HG03469 (cell line): ENCODE results near the gene LZTFL1.

ENCODE experiments used
- ATAC-seq: cut with Tn5 transposase; IDR thresholded peaks from one replicate; pipeline ENCODE4 v1.9.1; 2021; ENCODE audit warnings: mild to moderate bottlenecking, moderate library complexity, moderate number of reproducible peaks; ENCODE audit not compliant: unreplicated experiment

Gene LZTFL1

GRCh38 chr3:45787551-45787950 lies 54.4 kb downstream of the LZTFL1 start:
- no peak for ATAC-seq

- no peak for ATAC-seq
Observed at GRCh38 chr3:45786801-45787495, 55.0 kb downstream of the LZTFL1 start.

- ATAC-seq: no peak
Observed at GRCh38 chr3:45785605-45786150, 56.2 kb downstream of the LZTFL1 start.

GRCh38 chr3:45783667-45784066 lies 58.3 kb downstream of the LZTFL1 start:
- no peak for ATAC-seq

- no peak for ATAC-seq
Observed at GRCh38 chr3:45782381-45782780, 59.5 kb downstream of the LZTFL1 start.

GRCh38 chr3:45781841-45782240 lies 60.1 kb downstream of the LZTFL1 start:
- ATAC-seq: no peak

GRCh38 chr3:45781271-45781670 lies 60.6 kb downstream of the LZTFL1 start:
- no peak for ATAC-seq

- ATAC-seq: no peak
Observed at GRCh38 chr3:45779746-45780735, 61.9 kb downstream of the LZTFL1 start.

GRCh38 chr3:45778761-45779201 lies 63.1 kb downstream of the LZTFL1 start:
- ATAC-seq: no peak

- ATAC-seq: no peak
Observed at GRCh38 chr3:45777746-45778386, 64.1 kb downstream of the LZTFL1 start.

- no peak for ATAC-seq
Observed at GRCh38 chr3:45777111-45777745, 64.7 kb downstream of the LZTFL1 start.

GRCh38 chr3:45776611-45777010 lies 65.3 kb downstream of the LZTFL1 start:
- ATAC-seq: no peak

GRCh38 chr3:45776301-45776595 lies 65.7 kb downstream of the LZTFL1 start:
- no peak for ATAC-seq

GRCh38 chr3:45775571-45776300 lies 66.2 kb downstream of the LZTFL1 start:
- ATAC-seq: no peak

- no peak for ATAC-seq
Observed at GRCh38 chr3:45774581-45775521, 67.1 kb downstream of the LZTFL1 start.

- ATAC-seq: no peak
Observed at GRCh38 chr3:45773714-45774449, 68.0 kb downstream of the LZTFL1 start.
